Measurements from ENCODE around the gene TRMT6. TPM values are rescaled to one million over a fixed set of nuclear protein-coding genes. Genes with fewer than 3 reads are reported as not detected.

The TRMT6 gene
- total RNA-seq, 4 donors from 2014 or later, result 9.2 to 13.4 (median 9.7) TPM

- intact Hi-C loops (cut with DNase I), result no loop called here
- TF ChIP-seq EP300 (IDR thresholded peaks at IDR 0.05), result no peak
- no peak for TF ChIP-seq POLR2AphosphoS5 (IDR thresholded peaks at IDR 0.05)
- DNase-seq (ENCODE audit: extremely low spot score), result no peak
- no peaks in the 10 kb centered on the region for H3K4me1 ChIP-seq
- no peaks in the 10 kb centered on the region for H3K9me3 ChIP-seq
- WGBS, result 84% methylated on average over 4 of the region's 4 CpGs
- H3K27ac ChIP-seq (replicated peaks in 1 of 4), result no peak overlapping the region
- H3K4me3 ChIP-seq, result no peak overlapping the region
- no peaks in the 10 kb centered on the region for H3K27me3 ChIP-seq
- peaks cover 0 to 55% (median 26%) of the 10 kb centered on the region in 4 donors for H3K36me3 ChIP-seq
Observed at GRCh38 chr20:5973971-5974370, 23.6 kb upstream of the TRMT6 start.

GRCh38 chr20:5973172-5973571, 22.8 kb upstream of the TRMT6 start:
- TF ChIP-seq POLR2AphosphoS5 (IDR thresholded peaks at IDR 0.05) (no peak), CTCF (IDR thresholded peaks at IDR 0.05) (no peak), POLR2A (IDR thresholded peaks at IDR 0.05; ENCODE audit: low read depth) (no peak), EP300 (IDR thresholded peaks at IDR 0.05) (no peak)
- peaks cover 0 to 50% (median 20%) of the 10 kb centered on the region in 4 donors for H3K36me3 ChIP-seq
- intact Hi-C loops (cut with DNase I), result no loop called here

DNA sequence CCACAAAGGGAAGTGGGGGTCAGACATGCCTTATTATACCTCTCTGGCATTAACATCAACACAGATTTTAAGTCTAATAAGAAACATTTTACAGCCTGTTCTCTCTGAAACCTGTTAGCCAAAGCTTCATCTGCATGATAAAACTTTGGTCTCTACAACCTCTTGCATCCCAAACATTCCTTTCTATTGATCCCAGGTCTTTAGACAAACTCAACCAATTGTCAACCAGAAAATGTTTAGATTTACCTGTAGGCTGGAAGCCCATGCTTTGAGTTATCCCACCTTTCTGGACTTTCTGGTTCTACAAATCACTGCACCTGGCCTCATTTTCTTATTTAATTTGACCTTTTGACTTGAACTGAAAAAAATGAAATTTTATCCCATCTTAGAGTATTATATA, 20.9 kb upstream of the TRMT6 start:
- no peak overlapping the region for H3K27ac ChIP-seq (replicated peaks in 1 of 4)
- H3K9me3 ChIP-seq, result no peaks in the 10 kb centered on the region
- peaks cover 6 to 53% (median 17%) of the 10 kb centered on the region in 4 donors for H3K36me3 ChIP-seq
- H3K4me1 ChIP-seq, result no peaks in the 10 kb centered on the region
- H3K4me3 ChIP-seq, result no peak overlapping the region
- TF ChIP-seq EP300 (IDR thresholded peaks at IDR 0.05) (no peak), POLR2A (IDR thresholded peaks at IDR 0.05; ENCODE audit: low read depth) (no peak), POLR2AphosphoS5 (IDR thresholded peaks at IDR 0.05) (no peak), CTCF (IDR thresholded peaks at IDR 0.05) (no peak)
- no peaks in the 10 kb centered on the region for H3K27me3 ChIP-seq
- DNase-seq (ENCODE audit: extremely low spot score), result no peak
- intact Hi-C loops (cut with DNase I), result no loop called here

More at GRCh38 chr20:5973172-5973571, 22.8 kb upstream of the TRMT6 start:
- Histone ChIP-seq H3K27me3 (no peaks in the 10 kb centered on the region), H3K9me3 (no peaks in the 10 kb centered on the region), H3K4me1 (no peaks in the 10 kb centered on the region), H3K27ac (replicated peaks in 1 of 4) (no peak overlapping the region), H3K4me3 (no peak overlapping the region)
- DNase-seq (ENCODE audit: extremely low spot score), result no peak
- WGBS, result 89% methylated on average over 2 of the region's 2 CpGs

GRCh38 chr20:5970381-5970780, 20.0 kb upstream of the TRMT6 start:
- DNase-seq (ENCODE audit: extremely low spot score), result no peak
- intact Hi-C loops (cut with DNase I), result no loop called here
- H3K4me1 ChIP-seq, result no peaks in the 10 kb centered on the region
- H3K4me3 ChIP-seq, result no peak overlapping the region
- no peaks in the 10 kb centered on the region for H3K9me3 ChIP-seq
- 100% methylated on average over 2 of the region's 2 CpGs for WGBS
- H3K36me3 ChIP-seq, result peaks cover 6 to 54% (median 17%) of the 10 kb centered on the region in 4 donors
- H3K27ac ChIP-seq (replicated peaks in 1 of 4), result no peak overlapping the region
- no peak for TF ChIP-seq CTCF (IDR thresholded peaks at IDR 0.05)
- TF ChIP-seq POLR2A (IDR thresholded peaks at IDR 0.05; ENCODE audit: low read depth), result no peak
- no peak for TF ChIP-seq EP300 (IDR thresholded peaks at IDR 0.05)
- TF ChIP-seq POLR2AphosphoS5 (IDR thresholded peaks at IDR 0.05), result no peak
- no peaks in the 10 kb centered on the region for H3K27me3 ChIP-seq

DNA sequence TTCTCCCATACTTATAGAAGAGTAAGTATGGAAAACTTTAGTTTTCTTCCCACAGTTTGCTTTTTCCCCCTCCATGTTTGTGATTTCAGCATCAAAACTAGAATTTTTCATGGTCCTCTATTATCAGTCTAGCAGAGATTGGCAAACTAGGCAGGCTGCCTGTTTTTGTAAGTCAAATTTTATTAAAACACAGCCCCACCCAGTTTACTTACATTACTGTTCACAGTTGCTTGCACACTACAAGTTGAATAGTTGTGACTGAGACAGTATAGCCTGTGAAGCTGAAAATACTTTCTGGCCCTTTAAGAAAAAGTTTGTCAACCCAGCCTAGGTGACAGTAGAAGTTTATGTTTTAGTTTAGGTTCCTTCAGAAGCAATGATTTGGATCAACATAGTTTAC, 19.6 kb upstream of the TRMT6 start:
- no peak overlapping the region for H3K4me3 ChIP-seq
- DNase-seq (ENCODE audit: extremely low spot score), result no peak
- no peaks in the 10 kb centered on the region for H3K4me1 ChIP-seq
- H3K27me3 ChIP-seq, result no peaks in the 10 kb centered on the region
- H3K9me3 ChIP-seq, result no peaks in the 10 kb centered on the region
- no peak overlapping the region for H3K27ac ChIP-seq (replicated peaks in 1 of 4)
- intact Hi-C loops (cut with DNase I), result no loop called here
- H3K36me3 ChIP-seq, result peaks cover 6 to 57% (median 16%) of the 10 kb centered on the region in 4 donors
- TF ChIP-seq CTCF (IDR thresholded peaks at IDR 0.05), result no peak
